ENCODE results near the gene RNF217. TPM values are rescaled to one million over a fixed set of nuclear protein-coding genes. Genes with fewer than 3 reads are reported as not detected.

Gene RNF217
- total RNA-seq, 1 donor from 2014 or later: 8.0 TPM

GRCh38 chr6:125136378-125136777 lies 174.1 kb downstream of the RNF217 start:
- ATAC-seq (no peak), DNase-seq (ENCODE audit: missing footprints) (no peak)
- intact Hi-C loops (cut with DNase I): no loop called here

GRCh38 chr6:125138083-125138482 lies 175.8 kb downstream of the RNF217 start:
- intact Hi-C loops (cut with DNase I): no loop called here
- DNase-seq (ENCODE audit: missing footprints) (no peak), ATAC-seq (no peak)

- DNase-seq (ENCODE audit: missing footprints) (no peak), ATAC-seq (no peak)
- intact Hi-C loops (cut with DNase I): no loop called here
These were observed 178.6 kb downstream of the RNF217 start for GRCh38 chr6:125140808-125141207.

Other genes with a start within 250 kb of the RNF217 start
- gene TPD52L1, start 191.3 kb downstream of the RNF217 start, total RNA-seq: 56.2 TPM